ENCODE data around the gene ARHGAP45.
"Not testable (repeated sequence)": the region's sequence is repeated elsewhere in the genome, so short reads cannot be mapped to it uniquely, and the experiment has no call there.

Gene ARHGAP45

GRCh38 chr19:1105008-1105872 lies 38.3 kb downstream of the ARHGAP45 start:
- no peak for DNase-seq

GRCh38 chr19:1105873-1106840 lies 39.2 kb downstream of the ARHGAP45 start:
- DNase-seq = no peak

GRCh38 chr19:1106841-1107660 lies 40.1 kb downstream of the ARHGAP45 start:
- DNase-seq = no peak

- DNase-seq = no peak
Observed at GRCh38 chr19:1107661-1108261, 40.8 kb downstream of the ARHGAP45 start.

GRCh38 chr19:1108291-1109031 lies 41.5 kb downstream of the ARHGAP45 start:
- no peak for DNase-seq

GRCh38 chr19:1109032-1109551 lies 42.1 kb downstream of the ARHGAP45 start:
- no peak for DNase-seq

- DNase-seq = no peak
Observed at GRCh38 chr19:1109697-1110671, 43.0 kb downstream of the ARHGAP45 start.

- DNase-seq = no peak
Observed at GRCh38 chr19:1110809-1111640, 44.1 kb downstream of the ARHGAP45 start.

GRCh38 chr19:1111641-1112267 lies 44.8 kb downstream of the ARHGAP45 start:
- no peak for DNase-seq

- peak; percentile 50 for DNase-seq
Observed at GRCh38 chr19:1112268-1113029, 45.5 kb downstream of the ARHGAP45 start.

- peak; percentile 80 for DNase-seq
Observed at GRCh38 chr19:1113030-1113985, 46.3 kb downstream of the ARHGAP45 start.

- DNase-seq = no peak
Observed at GRCh38 chr19:1113986-1114483, 47.1 kb downstream of the ARHGAP45 start.

- not testable (repeated sequence) for DNase-seq
Observed at GRCh38 chr19:1114728-1115127, 47.8 kb downstream of the ARHGAP45 start.

- no peak for DNase-seq
Observed at GRCh38 chr19:1115646-1116420, 48.9 kb downstream of the ARHGAP45 start.

Measured in right kidney (tissue), 1 donor.